Colonic mucosa (tissue), 4 donors: ENCODE results near the gene EML6. TPM values are rescaled to one million over a fixed set of nuclear protein-coding genes. Genes with fewer than 3 reads are reported as not detected.

Source experiments
- DNase-seq: peaks from one replicate; pipeline ENCODE4 v3.0.0-alpha.2; 2020
- H3K27ac ChIP-seq: fragments of 200-600 bp; one replicate; pipeline ENCODE4 v1.8.0; 2021
- H3K27me3 ChIP-seq: fragments of 200-600 bp; one replicate; pipeline ENCODE4 v1.8.0; 2021
- H3K36me3 ChIP-seq: fragments of 200-600 bp; one replicate; pipeline ENCODE4 v1.8.0; 2021
- H3K4me1 ChIP-seq: fragments of 200-600 bp; one replicate; pipeline ENCODE4 v1.8.0; 2021; ENCODE audit warnings: mild to moderate bottlenecking
- H3K4me3 ChIP-seq: fragments of 200-600 bp; one replicate; pipeline ENCODE4 v1.8.0; 2021
- H3K9ac ChIP-seq, 2 donors: one replicate each; pipeline ENCODE4 v1.7.0; 2013; ENCODE audit warnings: control low read depth in 2 of 2, low read depth in 2 of 2, low read length in 2 of 2
- H3K9me3 ChIP-seq: fragments of 200-600 bp; one replicate; pipeline ENCODE4 v1.8.0; 2021
- CTCF ChIP-seq: fragments of 200-600 bp; IDR thresholded peaks from one replicate; pipeline ENCODE4 v1.8.0; 2022; ENCODE audit warnings: antibody characterized with exemption, mild to moderate bottlenecking
- intact Hi-C: fragments of 100-400 bp; cut with DNase I; formaldehyde crosslinking; loops from one replicate; pipeline ENCODE4 v1.14.1; 2022
- total RNA-seq, 2 donors: library from RNA; stranded (reverse); fragmentation: NEBNext Ultra II Directional in 1 of 2; extraction: Animal tissue kit (Norgen Biotek cat#: 25700) in 1 of 2; gene quantifications; one replicate each; pipeline ENCODE4 v1.2.1, GENCODE V29; 2021
- donor health status: healthy.
- donor health status: DM: no; HTN: no; CAD: no.
- donor health status: DM: no; HTN: no; CAD: no.

EML6 gene
- total RNA-seq, 2 donors from 2014 or later, result 2.1 to 2.5 TPM

GRCh38 chr2:54738281-54738680 lies 14.8 kb downstream of the EML6 start:
- Histone ChIP-seq H3K4me1 (no peaks in the 10 kb centered on the region), H3K36me3 (no peaks in the 10 kb centered on the region), H3K9ac (no peak overlapping the region), H3K4me3 (no peak overlapping the region), H3K27me3 (no peaks in the 10 kb centered on the region), H3K27ac (no peak overlapping the region), H3K9me3 (no peaks in the 10 kb centered on the region)
- intact Hi-C loops, result no loop called here
- no peak for DNase-seq
- TF ChIP-seq CTCF, result no peak

GRCh38 chr2:54740333-54740732 lies 16.9 kb downstream of the EML6 start:
- H3K27ac ChIP-seq, result no peak overlapping the region
- H3K36me3 ChIP-seq, result no peaks in the 10 kb centered on the region
- intact Hi-C loops, result no loop called here
- H3K4me3 ChIP-seq, result no peak overlapping the region
- H3K4me1 ChIP-seq, result no peaks in the 10 kb centered on the region
- no peak for TF ChIP-seq CTCF
- DNase-seq, result no peak
- H3K9me3 ChIP-seq, result no peaks in the 10 kb centered on the region
- no peaks in the 10 kb centered on the region for H3K27me3 ChIP-seq
- H3K9ac ChIP-seq, result no peak overlapping the region

GRCh38 chr2:54741250-54741649 lies 17.8 kb downstream of the EML6 start:
- H3K4me1 ChIP-seq, result no peaks in the 10 kb centered on the region
- H3K4me3 ChIP-seq, result no peak overlapping the region
- no peak for DNase-seq
- H3K27me3 ChIP-seq, result no peaks in the 10 kb centered on the region
- intact Hi-C loops, result no loop called here
- H3K9me3 ChIP-seq, result no peaks in the 10 kb centered on the region
- H3K36me3 ChIP-seq, result no peaks in the 10 kb centered on the region
- H3K9ac ChIP-seq, result no peak overlapping the region
- H3K27ac ChIP-seq, result no peak overlapping the region
- no peak for TF ChIP-seq CTCF

GRCh38 chr2:54750040-54750439 lies 26.6 kb downstream of the EML6 start:
- Histone ChIP-seq H3K9ac (no peak overlapping the region), H3K9me3 (no peaks in the 10 kb centered on the region), H3K27me3 (no peaks in the 10 kb centered on the region), H3K4me1 (no peaks in the 10 kb centered on the region), H3K4me3 (no peak overlapping the region), H3K27ac (no peak overlapping the region), H3K36me3 (no peaks in the 10 kb centered on the region)
- DNase-seq, result no peak
- intact Hi-C loops, result no loop called here
- no peak for TF ChIP-seq CTCF

GRCh38 chr2:54752439-54752838 lies 29.0 kb downstream of the EML6 start:
- H3K27me3 ChIP-seq, result no peaks in the 10 kb centered on the region
- TF ChIP-seq CTCF, result no peak
- H3K4me3 ChIP-seq, result no peak overlapping the region
- intact Hi-C loops, result no loop called here
- H3K27ac ChIP-seq, result no peak overlapping the region
- H3K9ac ChIP-seq, result no peak overlapping the region
- DNase-seq, result no peak
- H3K4me1 ChIP-seq, result no peaks in the 10 kb centered on the region
- no peaks in the 10 kb centered on the region for H3K36me3 ChIP-seq
- no peaks in the 10 kb centered on the region for H3K9me3 ChIP-seq
